ENCODE measurements around the gene SMC4.

The SMC4 gene

GRCh38 chr3:160403796-160404470 lies 4.5 kb downstream of the SMC4 start:
- Mint-ChIP-seq H3K27ac (peak overlapping the region; percentile 90), H3K36me3 (ENCODE audit: low read depth) (peaks cover 35% of the 10 kb centered on the region), H3K4me1 (peaks cover 43% of the 10 kb centered on the region), H3K27me3 (ENCODE audit: low read depth, poor library complexity) (peaks cover 4% of the 10 kb centered on the region), H3K4me3 (peak overlapping the region; percentile 99), H3K9me3 (peaks cover 4% of the 10 kb centered on the region)
- no peak for TF ChIP-seq CTCF (IDR thresholded peaks at IDR 0.05)
- no peak for DNase-seq

- no peak for TF ChIP-seq CTCF (IDR thresholded peaks at IDR 0.05)
- Mint-ChIP-seq H3K27me3 (ENCODE audit: low read depth, poor library complexity) (no peaks in the 10 kb centered on the region), H3K36me3 (ENCODE audit: low read depth) (peaks cover 63% of the 10 kb centered on the region), H3K4me3 (no peak overlapping the region), H3K27ac (peak overlapping the region; percentile 24), H3K4me1 (peaks cover under 1% of the 10 kb centered on the region), H3K9me3 (no peaks in the 10 kb centered on the region)
- DNase-seq: no peak
Observed at GRCh38 chr3:160409812-160410610, 10.6 kb downstream of the SMC4 start.

GRCh38 chr3:160412477-160412876 lies 13.0 kb downstream of the SMC4 start:
- TF ChIP-seq CTCF (IDR thresholded peaks at IDR 0.05): no peak
- Mint-ChIP-seq H3K4me3 (no peak overlapping the region), H3K27ac (no peak overlapping the region), H3K36me3 (ENCODE audit: low read depth) (peaks cover 75% of the 10 kb centered on the region), H3K27me3 (ENCODE audit: low read depth, poor library complexity) (no peaks in the 10 kb centered on the region), H3K9me3 (no peaks in the 10 kb centered on the region), H3K4me1 (no peaks in the 10 kb centered on the region)
- DNase-seq: no peak

- H3K9me3 Mint-ChIP-seq: no peaks in the 10 kb centered on the region
- H3K36me3 Mint-ChIP-seq (ENCODE audit: low read depth): peaks cover 74% of the 10 kb centered on the region
- no peak overlapping the region for H3K4me3 Mint-ChIP-seq
- H3K27ac Mint-ChIP-seq: no peak overlapping the region
- H3K27me3 Mint-ChIP-seq (ENCODE audit: low read depth, poor library complexity): no peaks in the 10 kb centered on the region
- no peaks in the 10 kb centered on the region for H3K4me1 Mint-ChIP-seq
- DNase-seq: peak; percentile 73
- TF ChIP-seq CTCF (IDR thresholded peaks at IDR 0.05): peak; percentile 87
Observed at GRCh38 chr3:160413613-160414248, 14.3 kb downstream of the SMC4 start.

- H3K27ac Mint-ChIP-seq: no peak overlapping the region
- DNase-seq: no peak
- peaks cover 94% of the 10 kb centered on the region for H3K36me3 Mint-ChIP-seq (ENCODE audit: low read depth)
- H3K9me3 Mint-ChIP-seq: no peaks in the 10 kb centered on the region
- H3K27me3 Mint-ChIP-seq (ENCODE audit: low read depth, poor library complexity): no peaks in the 10 kb centered on the region
- no peak overlapping the region for H3K4me3 Mint-ChIP-seq
- no peaks in the 10 kb centered on the region for H3K4me1 Mint-ChIP-seq
- no peak for TF ChIP-seq CTCF (IDR thresholded peaks at IDR 0.05)
Observed at GRCh38 chr3:160417311-160417710, 17.9 kb downstream of the SMC4 start.

All from nephron progenitor cell (in vitro differentiated cells).